ENCODE data around the gene EIF2AK3.

The EIF2AK3 gene

DNA sequence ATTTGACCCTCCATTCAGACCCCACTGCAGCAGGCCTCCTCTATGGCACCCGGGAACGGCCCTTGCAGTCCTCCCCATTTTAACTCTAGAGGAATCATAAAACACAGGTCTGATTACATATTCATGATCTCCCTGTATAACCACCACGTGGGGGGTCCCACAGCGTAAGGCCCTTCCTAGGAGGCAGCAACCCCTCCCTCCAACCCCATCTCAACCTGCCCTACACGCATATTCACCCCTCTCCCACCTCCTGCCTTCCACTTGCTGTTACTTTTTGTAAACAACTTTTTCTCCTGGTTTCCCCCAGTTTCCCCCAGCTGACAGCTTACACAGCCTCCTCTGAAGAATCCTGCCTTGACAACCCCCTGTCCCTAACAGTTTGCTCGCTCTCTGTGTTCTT, 89.6 kb downstream of the EIF2AK3 start:
- DNase-seq, result no peak

DNA sequence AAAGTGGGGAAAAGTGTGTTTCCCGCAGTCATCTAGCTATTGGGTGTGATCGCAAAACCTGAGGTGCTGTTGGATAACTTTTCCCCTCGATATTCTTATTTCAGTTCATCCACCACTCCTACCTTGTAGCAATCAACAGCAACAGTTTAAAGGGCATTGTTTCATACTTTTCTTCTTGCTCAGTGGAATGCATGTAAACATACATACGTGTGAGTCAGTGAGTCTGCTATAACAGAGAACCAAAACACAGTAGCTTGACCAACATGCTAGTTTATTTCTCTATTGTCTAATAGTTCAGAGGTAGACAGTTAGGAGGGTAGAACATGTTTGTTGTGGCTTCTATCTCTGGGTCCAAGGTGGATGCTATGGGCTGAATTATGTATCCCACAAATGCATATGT, 97.2 kb downstream of the EIF2AK3 start:
- no peak for DNase-seq

DNA sequence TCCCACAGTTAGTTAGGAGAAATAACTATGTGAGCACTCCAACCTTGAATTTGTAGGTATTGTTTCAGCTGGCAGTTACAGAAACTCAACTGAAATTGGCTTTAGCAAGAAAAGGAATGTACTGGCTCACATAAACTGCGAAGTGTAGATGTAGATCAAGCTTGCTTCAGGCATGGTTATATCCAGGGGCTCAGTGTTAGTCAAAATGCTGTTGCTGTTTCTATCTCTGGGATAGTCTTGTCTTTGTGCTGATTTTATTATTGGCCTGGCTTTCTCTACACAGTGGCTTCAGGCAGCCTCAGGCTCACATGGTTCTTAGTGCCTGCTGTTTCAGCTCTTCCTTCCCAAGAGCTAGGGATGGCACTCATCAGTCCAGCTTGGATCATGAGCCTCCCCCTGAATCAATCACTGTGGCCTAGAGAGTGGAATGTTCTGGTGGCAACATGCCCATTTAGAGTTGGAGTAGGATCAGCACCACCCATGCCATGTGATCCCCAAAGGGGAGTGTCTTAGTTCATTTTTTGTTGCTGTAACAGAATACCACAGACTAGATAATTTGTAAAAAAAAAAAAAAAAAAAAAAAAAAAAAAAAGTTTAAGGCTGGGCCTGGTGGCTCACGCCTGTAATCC, 105.7 kb downstream of the EIF2AK3 start:
- DNase-seq, result no peak

DNA sequence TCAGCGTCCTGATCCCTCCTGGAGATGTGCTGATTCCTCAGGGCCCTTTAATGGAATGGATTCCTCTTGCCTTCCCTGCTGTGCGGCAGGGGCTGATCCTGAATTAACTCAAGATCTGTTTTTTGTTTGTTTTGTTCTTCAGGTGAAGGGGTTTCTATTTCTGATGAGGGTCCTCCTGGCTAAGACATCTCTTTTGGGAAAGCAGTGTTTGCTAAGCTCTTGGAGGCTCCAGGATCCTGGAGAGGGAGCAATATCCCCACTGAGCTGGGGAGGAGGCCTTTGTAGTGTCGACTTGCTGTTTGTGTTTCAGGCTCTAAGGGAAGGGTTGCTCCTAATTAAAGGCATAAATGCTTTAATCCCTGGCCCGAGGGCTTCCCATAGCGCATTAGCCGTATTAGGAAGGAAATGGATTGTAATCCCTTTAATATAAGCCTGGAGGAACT, 109.5 kb downstream of the EIF2AK3 start:
- DNase-seq, result no peak

Data from NCI-H1105 (cell line).